Neural crest cell (in vitro differentiated cells): ENCODE results near the gene BST1. TPM values are rescaled to one million over a fixed set of nuclear protein-coding genes. Genes with fewer than 3 reads are reported as not detected.

Experiments used
- DNase-seq: peaks from one replicate; pipeline ENCODE4 v3.0.0; 2021; ENCODE audit warnings: low read depth, mixed read lengths, low spot score
- H3K27ac Mint-ChIP-seq: one replicate; pipeline ENCODE4 v1.8.0; 2021; ENCODE audit warnings: mild to moderate bottlenecking, mixed read lengths; ENCODE audit not compliant: unreplicated experiment
- H3K27me3 Mint-ChIP-seq: 2 replicates; pipeline ENCODE4 v1.8.0; 2021; ENCODE audit warnings: low read depth, mild to moderate bottlenecking, mixed read lengths
- H3K36me3 Mint-ChIP-seq: 2 replicates; pipeline ENCODE4 v1.8.0; 2021; ENCODE audit warnings: low read depth, mild to moderate bottlenecking, mixed read lengths
- H3K4me1 Mint-ChIP-seq: 2 replicates; pipeline ENCODE4 v1.8.0; 2021; ENCODE audit warnings: mixed read lengths
- H3K4me3 Mint-ChIP-seq: one replicate; pipeline ENCODE4 v1.8.0; 2021; ENCODE audit warnings: mild to moderate bottlenecking, mixed read lengths
- H3K9me3 Mint-ChIP-seq: 2 replicates; pipeline ENCODE4 v1.8.0; 2021; ENCODE audit warnings: mixed read lengths
- total RNA-seq: library from RNA; stranded (reverse); gene quantifications from 2 replicates; pipeline ENCODE4 v1.2.1, GENCODE V29; 2021
- TF ChIP-seq, protein P1 (sequence below): fragments of 200-600 bp; sonication (generic); conservative IDR thresholded peaks from 2 replicates; pipeline ENCODE4 v1.5.0; 2021; ENCODE audit warnings: antibody characterized with exemption, mild to moderate bottlenecking

The BST1 gene
- total RNA-seq, 1 donor from 2014 or later, result 0.75 TPM

DNA sequence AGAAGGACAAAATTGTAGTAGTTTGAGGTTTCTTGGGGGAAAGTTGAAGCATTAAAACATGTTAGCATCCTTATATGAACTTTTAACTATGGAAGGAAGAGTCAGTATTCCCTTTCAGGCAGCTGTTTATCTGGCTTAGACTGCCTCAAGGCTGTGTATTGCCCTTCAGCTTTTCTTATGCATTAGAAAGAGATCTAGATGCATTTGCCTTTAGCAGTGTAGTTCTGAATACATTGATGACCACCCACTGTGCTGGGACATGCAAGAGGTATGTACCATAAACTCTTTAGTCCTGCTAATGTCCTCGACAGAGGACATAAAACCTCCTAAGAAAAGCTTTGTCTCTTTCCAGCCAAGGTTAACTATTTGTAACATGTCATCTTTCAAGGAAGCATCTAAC is 18.4 kb upstream of the BST1 start:
- no peak overlapping the region for H3K4me3 Mint-ChIP-seq
- TF ChIP-seq, protein P1, sequence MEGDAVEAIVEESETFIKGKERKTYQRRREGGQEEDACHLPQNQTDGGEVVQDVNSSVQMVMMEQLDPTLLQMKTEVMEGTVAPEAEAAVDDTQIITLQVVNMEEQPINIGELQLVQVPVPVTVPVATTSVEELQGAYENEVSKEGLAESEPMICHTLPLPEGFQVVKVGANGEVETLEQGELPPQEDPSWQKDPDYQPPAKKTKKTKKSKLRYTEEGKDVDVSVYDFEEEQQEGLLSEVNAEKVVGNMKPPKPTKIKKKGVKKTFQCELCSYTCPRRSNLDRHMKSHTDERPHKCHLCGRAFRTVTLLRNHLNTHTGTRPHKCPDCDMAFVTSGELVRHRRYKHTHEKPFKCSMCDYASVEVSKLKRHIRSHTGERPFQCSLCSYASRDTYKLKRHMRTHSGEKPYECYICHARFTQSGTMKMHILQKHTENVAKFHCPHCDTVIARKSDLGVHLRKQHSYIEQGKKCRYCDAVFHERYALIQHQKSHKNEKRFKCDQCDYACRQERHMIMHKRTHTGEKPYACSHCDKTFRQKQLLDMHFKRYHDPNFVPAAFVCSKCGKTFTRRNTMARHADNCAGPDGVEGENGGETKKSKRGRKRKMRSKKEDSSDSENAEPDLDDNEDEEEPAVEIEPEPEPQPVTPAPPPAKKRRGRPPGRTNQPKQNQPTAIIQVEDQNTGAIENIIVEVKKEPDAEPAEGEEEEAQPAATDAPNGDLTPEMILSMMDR, result no peak
- no peak for DNase-seq
- peaks cover 18% of the 10 kb centered on the region for H3K36me3 Mint-ChIP-seq
- H3K27ac Mint-ChIP-seq, result no peak overlapping the region
- H3K9me3 Mint-ChIP-seq, result no peaks in the 10 kb centered on the region
- H3K4me1 Mint-ChIP-seq, result peaks cover 40% of the 10 kb centered on the region
- H3K27me3 Mint-ChIP-seq, result no peaks in the 10 kb centered on the region

DNA sequence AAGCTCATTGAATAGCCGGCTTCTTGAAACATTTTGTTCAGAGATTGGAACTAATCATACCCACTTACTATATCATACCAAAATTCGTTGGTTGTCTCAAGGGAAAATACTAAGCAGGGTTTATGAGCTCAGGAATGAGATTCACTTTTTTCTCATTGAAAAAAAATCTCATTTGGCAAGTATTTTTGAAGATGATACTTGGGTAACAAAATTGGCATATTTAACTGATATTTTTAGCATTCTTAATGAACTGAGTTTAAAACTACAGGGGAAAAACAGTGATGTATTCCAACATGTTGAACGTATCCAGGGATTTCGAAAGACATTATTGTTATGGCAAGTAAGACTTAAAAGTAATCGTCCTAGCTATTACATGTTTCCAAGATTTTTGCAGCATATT is 14.8 kb upstream of the BST1 start:
- Mint-ChIP-seq H3K4me1 (peaks cover 31% of the 10 kb centered on the region), H3K27me3 (no peaks in the 10 kb centered on the region), H3K36me3 (peaks cover 15% of the 10 kb centered on the region), H3K27ac (no peak overlapping the region), H3K9me3 (no peaks in the 10 kb centered on the region), H3K4me3 (no peak overlapping the region)
- TF ChIP-seq, protein P1, result no peak
- no peak for DNase-seq

DNA sequence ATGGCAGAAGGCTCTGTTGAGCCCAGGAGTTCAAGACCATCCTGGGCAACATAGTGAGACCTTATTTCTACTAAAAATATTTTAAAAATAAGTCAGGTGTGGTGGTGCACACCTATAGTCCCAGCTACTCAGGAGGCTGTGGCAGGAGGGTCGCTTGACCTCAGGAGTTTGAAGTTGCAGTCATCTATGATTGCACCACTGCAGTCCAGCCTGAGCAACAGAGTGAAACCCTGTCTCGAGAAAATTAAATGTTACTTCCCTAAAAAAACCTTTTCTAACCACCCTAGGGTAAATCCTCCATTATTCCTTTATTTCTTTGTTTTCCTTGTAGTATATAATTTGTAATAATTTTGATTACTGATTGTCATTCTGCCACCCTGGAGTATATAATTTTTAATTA is 13.3 kb upstream of the BST1 start:
- H3K27ac Mint-ChIP-seq, result no peak overlapping the region

DNA sequence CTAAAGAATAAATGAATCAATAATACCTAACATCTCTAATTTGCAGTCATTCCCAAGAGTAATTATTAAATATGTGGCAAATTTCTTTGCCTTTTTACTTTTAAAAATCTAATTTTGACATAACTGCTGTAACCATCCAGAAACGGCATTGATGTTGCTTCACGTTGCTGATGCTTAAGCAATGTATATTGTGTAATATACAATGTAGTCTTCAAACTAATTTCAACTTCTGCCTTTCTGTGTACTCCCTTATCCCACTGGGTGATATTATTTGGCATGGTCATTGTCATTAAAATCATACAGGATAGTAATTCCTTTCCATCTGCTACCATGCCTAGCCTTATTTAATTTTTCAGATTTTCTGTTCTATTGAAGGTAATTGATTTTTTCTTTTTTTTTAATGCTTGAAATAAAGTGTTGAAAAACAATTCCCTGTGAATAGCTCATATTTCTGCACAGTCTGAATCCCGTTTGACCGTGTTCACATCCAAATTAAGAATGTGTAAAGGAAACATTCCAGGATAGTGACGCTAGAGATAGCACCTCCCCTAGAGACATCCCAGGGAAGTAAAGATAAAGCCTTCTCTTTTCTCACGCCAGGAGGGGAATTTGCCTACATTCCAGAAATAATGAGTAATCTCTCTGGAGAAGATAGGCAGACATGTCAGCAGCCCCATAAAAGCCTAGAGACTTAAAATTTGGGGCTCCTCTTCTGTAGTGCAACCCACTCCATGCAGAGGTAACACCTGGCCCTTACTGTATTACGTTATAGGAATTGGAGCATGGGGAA is 12.7 kb upstream of the BST1 start:
- peak overlapping the region; percentile 88 for H3K27ac Mint-ChIP-seq
- H3K4me3 Mint-ChIP-seq, result no peak overlapping the region
- peaks cover 20% of the 10 kb centered on the region for H3K4me1 Mint-ChIP-seq
- no peaks in the 10 kb centered on the region for H3K27me3 Mint-ChIP-seq
- H3K36me3 Mint-ChIP-seq, result peaks cover 11% of the 10 kb centered on the region
- no peak for DNase-seq
- TF ChIP-seq, protein P1, result no peak
- no peaks in the 10 kb centered on the region for H3K9me3 Mint-ChIP-seq

More for the DNA sequence above, 13.3 kb upstream of the BST1 start:
- no peak overlapping the region for H3K4me3 Mint-ChIP-seq
- peaks cover 15% of the 10 kb centered on the region for H3K36me3 Mint-ChIP-seq
- TF ChIP-seq, protein P1, result no peak
- H3K27me3 Mint-ChIP-seq, result no peaks in the 10 kb centered on the region
- H3K4me1 Mint-ChIP-seq, result peaks cover 21% of the 10 kb centered on the region
- no peak for DNase-seq
- no peaks in the 10 kb centered on the region for H3K9me3 Mint-ChIP-seq

DNA sequence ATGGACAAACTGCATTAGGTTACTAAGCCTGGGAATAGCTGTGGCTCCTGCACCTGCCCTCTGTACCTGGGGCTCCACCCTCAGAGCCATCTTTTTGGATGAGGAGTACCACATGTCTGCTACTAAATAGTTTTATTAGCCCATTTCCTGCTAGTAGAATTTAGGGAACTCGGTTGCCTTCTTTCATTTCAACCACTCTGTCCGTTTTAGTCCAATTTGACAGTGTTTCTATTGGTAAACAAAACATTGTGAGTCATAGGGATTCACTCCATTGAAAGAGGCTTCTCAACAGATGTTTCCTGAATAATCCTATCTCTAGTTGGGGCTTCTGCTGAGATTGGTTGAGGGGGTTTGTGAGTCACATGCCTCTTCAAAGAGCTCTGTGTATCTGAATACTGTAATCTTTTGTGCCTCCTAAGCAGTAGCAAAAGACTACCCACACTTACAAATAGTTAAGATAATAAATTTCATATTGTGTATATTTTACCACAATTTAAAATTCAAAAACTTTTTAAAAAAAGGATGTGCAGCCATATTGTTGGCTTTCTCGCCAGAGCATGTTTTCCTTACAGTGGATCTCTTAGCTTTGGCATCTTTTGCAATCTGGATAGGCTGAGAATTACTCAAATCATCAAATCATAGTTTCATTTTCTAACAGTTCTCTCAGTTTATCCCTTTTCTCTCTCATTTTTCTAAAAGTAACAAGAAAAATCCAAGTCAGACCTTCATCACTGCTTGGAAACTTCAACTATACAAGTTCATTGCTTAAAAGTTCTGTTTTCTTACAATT is 11.3 kb upstream of the BST1 start:
- Mint-ChIP-seq H3K4me1 (peaks cover 20% of the 10 kb centered on the region), H3K4me3 (no peak overlapping the region), H3K27me3 (no peaks in the 10 kb centered on the region), H3K36me3 (peaks cover 4% of the 10 kb centered on the region), H3K27ac (no peak overlapping the region), H3K9me3 (no peaks in the 10 kb centered on the region)
- TF ChIP-seq, protein P1, result no peak
- DNase-seq, result no peak
